NCI-H128 (cell line): ENCODE results near the gene TBRG1.

ENCODE experiments used
- DNase-seq: peaks from one replicate; lab custom pipeline; 2025; ENCODE audit not compliant: unreplicated experiment; lab: John Stamatoyannopoulos, UW

TBRG1 gene

DNA sequence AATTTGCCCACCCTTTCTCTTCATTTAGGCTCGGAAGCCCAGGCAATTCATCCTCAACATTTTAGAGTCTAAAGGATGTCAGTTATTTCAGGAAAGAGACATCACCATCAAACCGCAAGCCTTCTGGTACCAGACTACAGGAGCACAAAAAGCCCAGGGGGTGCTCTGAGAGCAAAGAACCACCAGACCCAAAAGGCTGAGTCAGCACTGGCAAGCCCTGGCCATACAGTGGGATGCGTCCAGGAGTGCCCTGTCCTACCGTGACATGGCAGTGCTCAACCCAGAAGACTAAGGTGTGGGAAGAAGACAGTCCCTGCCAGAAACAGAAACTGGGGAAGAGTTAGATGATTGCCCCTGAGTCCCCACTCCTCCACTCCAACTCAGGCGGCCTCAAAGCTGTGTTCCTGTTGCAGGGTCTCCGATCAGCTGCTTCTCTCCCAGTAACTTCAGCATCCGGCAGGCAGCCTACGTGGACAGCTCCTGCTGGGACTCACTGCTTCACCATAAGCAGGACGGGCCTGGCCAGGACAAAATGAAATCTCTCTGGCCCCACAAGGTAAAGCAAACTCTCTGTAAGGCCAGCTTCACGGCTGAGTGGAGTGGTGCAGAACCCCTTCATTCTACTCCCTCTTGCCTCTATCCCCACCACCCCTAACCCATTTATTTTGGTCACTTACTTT is 10.0 kb upstream of the TBRG1 start:
- DNase-seq, result no peak

- DNase-seq, result no peak
Observed at GRCh38 chr11:124618863-124619262, 3.8 kb upstream of the TBRG1 start.

DNA sequence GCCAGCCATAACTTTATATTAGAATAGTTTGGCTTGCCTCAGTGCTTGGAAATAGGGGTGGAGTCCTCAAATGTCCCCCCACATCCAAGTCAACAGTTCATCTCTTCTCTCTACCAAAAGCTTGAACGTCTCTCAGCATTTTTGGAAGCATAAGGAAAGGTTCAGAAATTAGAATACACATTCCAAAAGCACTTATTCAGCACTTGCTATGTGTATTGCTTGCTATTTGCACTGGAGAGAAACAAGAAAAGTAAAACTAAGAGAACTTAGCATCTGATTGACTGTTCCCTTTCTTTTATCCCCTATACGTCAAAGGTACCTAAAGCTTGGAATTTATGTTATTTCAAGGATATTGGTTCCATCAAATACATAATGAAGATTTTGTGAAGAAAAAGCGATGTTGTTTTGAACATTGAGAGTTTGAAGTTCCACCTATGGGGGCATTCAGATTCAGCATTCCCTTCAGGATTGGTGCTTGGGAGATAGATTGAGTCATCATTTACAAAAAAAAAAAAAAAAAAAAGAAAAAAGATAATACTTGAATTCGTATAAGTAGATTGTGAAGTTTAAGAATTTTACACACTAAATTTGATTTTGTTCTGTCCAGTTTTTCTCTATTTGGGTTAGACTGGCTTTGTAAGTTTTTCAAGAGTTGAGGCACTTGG is 1.3 kb downstream of the TBRG1 start:
- DNase-seq, result no peak

DNA sequence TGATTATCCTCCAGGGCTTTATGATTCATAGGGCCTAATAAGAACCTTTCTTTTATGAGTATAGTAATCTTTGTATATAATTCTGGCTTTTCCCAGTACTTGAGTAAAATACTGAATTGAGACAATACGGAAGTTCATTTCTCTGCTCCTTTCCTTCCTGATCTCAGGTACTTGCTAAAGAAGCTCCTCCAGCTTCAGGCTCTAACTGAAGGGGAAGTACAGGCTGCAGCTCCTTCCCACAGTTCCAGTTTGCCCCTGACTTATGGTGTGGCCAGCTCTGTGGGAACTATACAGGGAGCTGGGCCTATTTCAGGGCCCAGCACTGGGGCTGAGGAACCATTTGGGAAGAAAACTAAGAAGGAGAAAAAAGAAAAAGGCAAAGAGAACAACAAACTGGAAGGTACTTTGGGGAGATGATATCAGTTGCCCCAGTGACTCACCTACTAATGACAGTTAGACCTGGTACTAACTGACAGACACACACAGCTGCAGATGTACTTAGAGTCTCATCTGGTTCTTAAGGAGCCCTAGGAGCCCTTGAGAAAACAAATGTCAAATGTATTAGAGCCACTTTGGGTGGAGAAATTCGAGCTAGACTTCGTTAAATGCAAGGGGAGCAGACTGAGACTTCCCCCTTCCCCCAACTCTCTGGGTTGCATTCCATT is 3.0 kb downstream of the TBRG1 start:
- DNase-seq, result no peak

GRCh38 chr11:124627546-124627945 is 4.9 kb downstream of the TBRG1 start:
- no peak for DNase-seq

- no peak for DNase-seq
Observed at GRCh38 chr11:124629961-124630360, 7.3 kb downstream of the TBRG1 start.

- DNase-seq, result no peak
Observed at GRCh38 chr11:124633355-124633754, 10.7 kb downstream of the TBRG1 start.

DNA sequence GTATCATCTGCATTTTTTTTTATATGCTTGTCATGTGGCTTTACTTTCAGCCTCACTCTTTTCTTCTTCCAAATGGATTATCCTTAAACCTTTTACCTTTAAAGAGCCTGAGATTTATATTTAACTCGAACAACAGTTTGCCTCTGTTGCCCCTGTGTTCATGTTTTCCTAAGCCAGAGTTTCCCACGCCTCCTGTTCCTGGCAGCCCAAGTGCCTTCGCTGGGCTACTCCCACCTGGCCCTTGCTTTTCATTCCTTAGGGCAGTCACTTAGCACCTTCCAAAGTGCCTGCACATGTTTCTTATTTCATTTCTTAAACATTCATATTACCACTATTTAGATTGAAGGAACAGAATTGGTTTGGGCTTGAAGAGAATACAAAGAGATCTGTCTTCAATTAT is 13.3 kb downstream of the TBRG1 start:
- DNase-seq, result no peak

GRCh38 chr11:124638500-124638899 is 15.8 kb downstream of the TBRG1 start:
- DNase-seq, result no peak

GRCh38 chr11:124639186-124639585 is 16.5 kb downstream of the TBRG1 start:
- no peak for DNase-seq

- no peak for DNase-seq
Observed at GRCh38 chr11:124640666-124641065, 18.0 kb downstream of the TBRG1 start.

GRCh38 chr11:124642628-124643027 is 20.0 kb downstream of the TBRG1 start:
- DNase-seq, result no peak

GRCh38 chr11:124643042-124643604 is 20.5 kb downstream of the TBRG1 start:
- no peak for DNase-seq

DNA sequence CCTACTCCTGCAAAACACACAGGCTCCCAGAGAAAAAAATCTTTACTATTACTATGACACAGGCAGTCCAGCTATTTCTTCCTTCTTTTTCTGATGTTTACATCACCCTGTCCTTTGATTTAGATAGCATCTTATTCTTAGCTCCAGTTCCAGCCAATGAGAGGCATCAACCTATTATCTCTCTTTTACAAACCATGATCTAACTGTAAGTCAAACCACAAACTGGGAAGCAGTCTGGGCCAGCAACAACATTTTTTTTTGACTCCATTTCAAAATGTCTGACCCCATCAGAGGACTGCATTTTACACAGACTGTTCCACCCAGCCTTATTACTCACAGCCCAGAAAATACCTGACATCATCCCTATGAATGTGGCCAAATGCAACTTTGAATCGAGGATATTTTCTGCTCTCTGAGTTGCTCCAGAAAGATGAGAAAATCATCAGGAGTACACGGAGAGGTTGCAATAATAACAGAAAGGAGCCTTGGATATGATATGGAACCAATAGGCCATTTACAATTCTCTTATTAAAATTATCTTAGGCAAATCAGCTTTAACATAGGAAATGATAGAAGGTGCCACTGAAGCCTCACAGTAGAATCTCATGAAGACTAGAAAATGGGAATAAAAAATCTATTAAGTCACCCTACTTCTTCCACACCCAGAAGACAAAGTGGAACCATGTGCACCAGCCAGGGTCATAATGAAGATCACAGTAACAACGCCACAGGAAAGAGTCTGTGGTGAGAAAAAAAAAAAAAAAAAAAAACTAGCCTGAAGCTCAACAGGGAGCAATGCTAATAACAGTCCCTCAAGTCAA is 21.2 kb downstream of the TBRG1 start:
- no peak for DNase-seq

DNA sequence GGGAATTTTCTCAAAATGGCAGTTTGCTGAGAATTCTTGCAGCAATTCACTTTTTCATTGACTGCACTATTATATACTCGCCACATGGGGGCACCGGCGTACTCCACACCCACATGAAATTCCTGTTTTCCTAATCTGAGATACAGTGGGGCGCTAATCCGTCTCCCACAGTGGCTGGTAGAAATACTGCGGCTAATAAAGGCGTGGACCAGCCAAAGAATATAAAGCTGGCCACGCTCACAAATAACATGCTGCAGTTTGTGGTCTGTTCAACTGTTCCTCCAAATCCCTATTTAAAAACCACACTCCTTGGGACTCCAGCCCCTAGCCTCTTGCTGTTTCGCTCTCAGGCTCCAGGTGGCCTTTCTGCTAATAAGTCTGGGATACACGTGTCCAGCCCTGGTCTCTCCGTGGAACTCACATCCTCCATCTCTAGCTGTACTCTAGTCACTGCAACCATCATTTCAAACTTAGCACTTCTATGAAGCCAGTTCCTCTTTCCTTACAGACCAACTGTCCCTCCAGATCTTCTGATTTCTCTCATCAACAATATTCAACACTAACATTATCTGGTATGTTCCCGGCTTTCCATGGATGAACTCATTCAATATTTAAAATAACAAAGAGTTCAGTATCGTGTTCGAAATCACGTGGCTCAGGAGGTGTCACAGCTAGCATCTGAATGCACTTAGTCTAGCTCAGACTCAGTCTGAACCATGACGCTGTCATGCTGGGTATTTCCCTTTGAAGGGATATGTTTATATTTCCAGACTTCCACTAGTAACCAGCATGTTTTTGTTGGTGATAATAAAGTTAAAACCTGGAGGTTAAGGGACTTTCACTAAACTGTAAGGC is 22.0 kb downstream of the TBRG1 start:
- DNase-seq, result no peak

GRCh38 chr11:124646148-124646547 is 23.5 kb downstream of the TBRG1 start:
- DNase-seq, result no peak

- no peak for DNase-seq
Observed at GRCh38 chr11:124648610-124649009, 25.9 kb downstream of the TBRG1 start.

GRCh38 chr11:124656774-124657630 is 34.3 kb downstream of the TBRG1 start:
- peak; percentile 18 for DNase-seq

GRCh38 chr11:124657904-124658303 is 35.2 kb downstream of the TBRG1 start:
- no peak for DNase-seq
